Fibroblast of pulmonary artery (primary cell): ENCODE measurements around the gene OR1J1.

ENCODE experiments used
- DNase-seq: peaks from one replicate; pipeline ENCODE4 v3.0.0-alpha.2; 2010; ENCODE audit warnings: low read depth
- H3K4me3 ChIP-seq: replicated peaks from 2 replicates; pipeline ENCODE4 v1.5.1; 2011; ENCODE audit warnings: low read depth, mild to moderate bottlenecking, control low read depth, low read length, moderate library complexity
- CTCF ChIP-seq: IDR thresholded peaks from 2 replicates; pipeline ENCODE4 v1.5.1; 2011; ENCODE audit warnings: mild to moderate bottlenecking, control low read depth, low read length, inconsistent platforms; ENCODE audit errors: missing control alignments

Gene OR1J1

GRCh38 chr9:122477826-122478225 is at the start of gene OR1J1:
Gene OR1J1, minus strand, starts transcription at chr9:122477926. Its CDS starts 0 bp downstream, at chr9:122477926.
- TF ChIP-seq CTCF: no peak
- DNase-seq: no peak
- H3K4me3 ChIP-seq: no peak within 1 kb of the TSS

- no peak for DNase-seq
- H3K4me3 ChIP-seq: no peak within 1 kb of the TSS
- TF ChIP-seq CTCF: no peak
Observed at GRCh38 chr9:122527193-122527592, 49.5 kb upstream of the OR1J1 start, which contains the start of gene OR1N1. Gene OR1N1, minus strand, starts transcription at chr9:122527293. Its CDS starts 0 bp downstream, at chr9:122527293.

- no peak for TF ChIP-seq CTCF
- no peak overlapping the region for H3K4me3 ChIP-seq
- DNase-seq: no peak
Observed at GRCh38 chr9:122526602-122527001, 48.9 kb upstream of the OR1J1 start.

- H3K4me3 ChIP-seq: no peak overlapping the region
- no peak for DNase-seq
- TF ChIP-seq CTCF: no peak
Observed at GRCh38 chr9:122519376-122519775, 41.6 kb upstream of the OR1J1 start.

- no peak within 1 kb of the TSS for H3K4me3 ChIP-seq
- no peak for TF ChIP-seq CTCF
- DNase-seq: no peak
Observed at GRCh38 chr9:122518841-122519240, 41.1 kb upstream of the OR1J1 start, which contains the start of gene OR1J4. Gene OR1J4, plus strand, starts transcription at chr9:122519141. Its CDS starts 0 bp downstream, at chr9:122519141.

- no peak for DNase-seq
- no peak overlapping the region for H3K4me3 ChIP-seq
- TF ChIP-seq CTCF: no peak
Observed at GRCh38 chr9:122518226-122518625, 40.5 kb upstream of the OR1J1 start.

GRCh38 chr9:122510502-122510901 is 32.8 kb upstream of the OR1J1 start, which contains the start of gene OR1J2:
Gene OR1J2, plus strand, starts transcription at chr9:122510802. Its CDS starts 0 bp downstream, at chr9:122510802.
- H3K4me3 ChIP-seq: no peak within 1 kb of the TSS
- no peak for DNase-seq
- TF ChIP-seq CTCF: no peak
